GM11168 (cell line): ENCODE data around the gene SYK.
"Not testable (repeated sequence)": the region's sequence is repeated elsewhere in the genome, so short reads cannot be mapped to it uniquely, and the experiment has no call there.

ENCODE experiments used
- in situ Hi-C: fragments of 300-500 bp; cut with MboI; formaldehyde crosslinking; loops from one replicate; pipeline ENCODE4 v1.12.0; 2022; ENCODE audit warnings: low sequenced_read_pairs; ENCODE audit not compliant: unreplicated experiment

Gene SYK

DNA sequence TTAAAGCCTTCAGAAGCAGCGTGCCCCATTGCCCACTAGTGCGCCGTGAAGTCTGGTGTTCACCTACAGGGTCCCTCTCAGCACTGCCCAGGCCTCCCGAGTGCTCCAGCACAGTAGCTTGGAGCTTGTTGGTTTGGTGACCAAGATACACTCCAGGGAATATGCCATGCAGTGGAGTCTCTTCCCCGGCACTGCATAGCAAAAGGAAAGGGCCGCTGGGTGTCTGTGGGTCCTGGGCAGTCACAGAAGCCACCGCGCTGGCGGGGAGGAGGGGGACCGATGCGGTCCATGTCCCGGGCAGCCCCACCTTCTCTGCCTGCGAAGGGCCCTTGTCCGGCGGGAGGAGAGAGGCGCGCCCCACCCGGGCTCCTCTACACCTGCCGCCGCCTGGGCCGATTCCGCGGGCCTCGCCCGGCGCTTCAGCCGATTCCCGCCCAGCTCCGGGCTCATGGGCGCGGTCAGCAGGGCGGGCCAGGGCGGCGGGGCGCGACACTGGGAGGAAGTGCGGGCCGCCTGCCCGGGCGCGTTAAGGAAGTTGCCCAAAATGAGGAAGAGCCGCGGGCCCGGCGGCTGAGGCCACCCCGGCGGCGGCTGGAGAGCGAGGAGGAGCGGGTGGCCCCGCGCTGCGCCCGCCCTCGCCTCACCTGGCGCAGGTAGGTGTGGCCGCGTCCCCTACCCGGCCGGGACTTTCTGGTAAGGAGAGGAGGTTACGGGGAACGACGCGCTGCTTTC is at the start of gene SYK:
TSS of gene SYK (plus strand) at position 579 of the 732 bp plus-strand sequence. CDS start 42,080 bp downstream, outside the sequence.
- in situ Hi-C loops: no loop called here

DNA sequence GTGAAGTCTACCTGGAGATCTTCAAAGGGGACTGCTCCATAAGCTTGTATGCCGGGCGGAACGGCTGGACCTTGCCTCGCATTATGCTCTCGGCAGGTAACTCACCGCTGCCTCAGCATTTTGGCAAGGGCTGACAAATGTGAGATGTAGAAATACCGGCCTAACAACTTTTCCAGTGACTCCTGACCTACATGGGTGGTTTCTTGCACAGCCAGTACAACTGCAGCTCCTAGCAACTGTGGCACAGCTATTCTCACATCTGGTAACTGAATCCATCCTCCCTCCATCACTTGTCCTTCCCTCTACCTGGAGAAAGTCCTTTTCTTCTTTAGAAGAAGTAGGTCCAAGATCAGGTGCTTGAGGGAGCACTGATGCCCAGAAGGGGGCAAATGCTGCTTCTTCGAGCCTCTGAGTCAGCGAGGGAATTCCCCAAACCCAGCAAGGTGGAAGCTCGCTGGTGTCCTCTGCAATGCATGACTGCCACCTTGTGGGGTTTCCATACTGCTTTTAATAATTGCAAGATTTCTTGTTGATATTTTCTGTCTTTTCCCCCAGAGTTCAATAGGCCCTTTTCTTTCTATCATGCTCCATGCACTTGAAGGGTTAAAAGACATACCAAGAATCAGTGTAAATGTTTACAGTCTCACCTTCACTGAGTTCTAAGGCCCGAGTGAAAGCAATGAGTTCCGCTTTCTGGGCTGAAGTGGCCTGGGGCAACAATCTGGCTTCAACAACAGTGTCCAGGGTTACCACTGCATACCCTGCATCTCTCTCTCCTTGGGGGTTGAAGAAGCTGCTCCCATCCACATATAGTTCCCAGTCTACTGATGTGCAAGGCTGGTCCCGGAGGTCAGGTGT is 45.9 kb upstream of the SYK start:
- in situ Hi-C loops: not testable (repeated sequence)

DNA sequence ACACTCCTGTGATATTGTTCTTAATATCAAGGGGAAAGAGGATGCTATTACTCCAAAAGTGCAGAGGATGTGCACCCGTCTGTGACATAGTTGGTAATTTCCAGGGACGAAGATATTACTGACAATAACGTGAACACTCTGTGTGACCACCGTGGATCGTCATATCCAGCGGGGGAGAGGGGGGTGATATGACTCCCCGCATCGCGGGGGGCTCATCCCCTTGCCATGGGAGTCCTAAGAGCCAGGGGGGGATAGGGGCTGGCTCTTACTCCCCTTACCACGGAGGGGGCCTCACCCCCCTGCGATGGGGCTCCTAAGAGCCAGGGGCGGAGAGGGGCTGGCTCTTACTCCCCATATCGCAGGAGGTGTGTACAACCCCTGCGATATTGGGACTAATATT is 41.0 kb upstream of the SYK start:
- in situ Hi-C loops: loop anchor here (5.0 kb wide), 1 partner anchor 538 kb away; no protein-coding TSS in a partner anchor

DNA sequence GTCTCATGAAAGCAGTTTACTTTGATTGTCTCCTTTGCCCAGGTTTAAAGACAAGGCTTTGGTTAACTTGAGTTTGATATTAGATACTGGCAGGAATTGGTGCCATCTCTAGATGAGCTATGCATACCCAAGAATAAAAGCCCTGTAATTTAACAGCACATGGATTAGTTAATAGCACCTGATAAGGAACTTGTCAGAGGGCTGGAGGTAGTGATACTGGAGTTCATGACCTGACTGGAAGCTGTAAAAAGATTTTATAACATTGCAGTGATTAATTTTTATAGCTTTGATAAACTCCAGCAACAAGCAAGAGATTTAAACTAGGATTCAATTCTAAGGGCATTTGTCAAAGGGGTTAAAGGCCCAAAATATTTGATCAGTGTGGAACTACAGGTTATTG is 34.9 kb upstream of the SYK start:
- in situ Hi-C loops: loop anchor here (5.0 kb wide), 1 partner anchor 91 kb away; no protein-coding TSS in a partner anchor

DNA sequence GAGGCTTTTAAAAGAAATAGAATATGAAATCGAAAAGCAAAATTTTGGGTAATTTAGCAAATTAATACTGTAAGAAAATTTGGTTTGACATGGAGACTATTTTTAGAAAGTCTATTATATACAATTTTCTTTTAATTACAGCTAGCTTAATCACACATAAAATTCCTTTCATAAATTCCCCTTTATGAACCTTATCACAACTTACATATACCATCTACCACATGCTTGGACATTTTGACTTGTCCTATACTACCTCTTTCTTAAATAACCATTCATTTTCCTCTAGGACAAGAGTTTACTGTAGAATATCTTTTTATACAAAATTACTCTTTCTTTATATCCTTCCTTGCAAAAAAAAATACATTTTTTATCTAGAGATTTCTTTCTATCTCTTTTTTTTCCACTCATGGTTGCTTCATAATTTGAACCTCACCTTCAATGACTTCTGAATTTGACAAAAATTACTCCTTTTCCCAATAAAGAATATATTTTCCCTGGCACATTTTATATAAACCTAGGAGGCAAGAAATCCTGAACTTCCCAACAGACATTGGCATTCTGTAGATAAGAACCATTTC is 34.0 kb upstream of the SYK start:
- in situ Hi-C loops: loop anchor here (5.0 kb wide), 1 partner anchor 90 kb away; no protein-coding TSS in a partner anchor

DNA sequence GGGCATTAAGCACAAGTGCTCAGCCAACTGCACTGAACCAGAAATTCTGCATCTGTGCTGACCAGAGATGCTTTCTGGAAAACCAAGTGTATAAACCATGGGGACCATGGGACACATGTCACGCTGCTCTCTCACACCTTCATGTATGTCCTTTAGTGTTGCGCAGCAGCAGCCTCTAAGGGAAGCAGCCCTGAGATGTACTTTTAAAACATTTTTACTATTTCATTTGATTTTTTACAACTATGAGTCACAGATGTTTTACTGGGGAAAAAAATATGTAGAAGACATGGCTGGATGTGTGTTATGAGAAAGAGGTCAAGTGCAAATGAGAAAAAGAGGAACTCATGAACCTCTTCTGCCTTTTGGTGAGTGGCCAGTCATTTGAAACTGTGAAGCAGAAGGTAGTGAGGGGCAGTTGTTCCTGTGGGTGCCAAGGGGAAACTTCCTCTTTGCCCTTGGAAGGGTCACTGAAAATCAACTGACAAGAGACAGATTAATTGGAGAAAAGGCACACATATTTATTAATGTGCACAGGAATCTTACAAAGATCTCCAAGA is 31.4 kb upstream of the SYK start:
- in situ Hi-C loops: loop anchor here (5.0 kb wide), 1 partner anchor 107 kb away; no protein-coding TSS in a partner anchor

DNA sequence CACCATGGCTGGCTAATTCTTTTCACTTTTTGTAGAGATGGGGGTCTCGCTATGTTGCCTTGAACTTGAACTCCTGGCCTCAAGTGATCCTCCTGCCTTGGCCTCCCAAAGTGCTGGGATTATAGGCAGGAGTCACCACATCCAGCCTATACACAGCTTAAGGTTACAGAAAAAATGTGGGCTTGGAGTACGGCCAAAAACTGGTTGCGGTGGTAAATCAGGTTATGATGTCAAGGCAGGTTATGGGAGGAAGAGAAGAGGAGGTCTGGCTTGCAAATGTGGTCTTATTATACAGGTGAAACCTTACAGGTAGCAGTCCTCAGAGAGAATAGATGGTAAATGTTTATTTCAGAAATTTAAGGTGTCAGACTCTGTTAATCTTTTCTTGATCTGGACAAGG is 30.7 kb upstream of the SYK start:
- in situ Hi-C loops: loop anchor here (5.0 kb wide), 1 partner anchor 106 kb away; no protein-coding TSS in a partner anchor

DNA sequence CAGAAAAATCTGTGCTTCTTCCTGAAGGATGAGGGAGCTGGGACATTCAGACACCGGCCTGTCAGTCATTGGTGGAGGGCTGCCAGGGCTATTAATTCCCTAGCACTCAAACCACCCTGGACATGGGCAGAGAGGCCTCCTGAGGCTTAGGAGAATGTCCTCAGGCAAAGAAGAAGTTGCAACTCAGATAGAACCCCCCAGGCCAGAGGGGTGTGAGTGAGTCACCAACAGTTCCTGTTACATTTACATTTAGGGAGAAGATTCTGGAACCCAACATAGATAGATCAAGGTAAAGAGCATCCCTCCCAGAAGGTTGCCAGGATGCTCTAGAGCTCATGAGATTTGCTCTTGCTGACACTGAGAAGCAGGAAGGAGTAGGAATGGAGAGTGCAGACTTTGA is 29.2 kb upstream of the SYK start:
- in situ Hi-C loops: loop anchor here (5.0 kb wide), 1 partner anchor 105 kb away; no protein-coding TSS in a partner anchor

DNA sequence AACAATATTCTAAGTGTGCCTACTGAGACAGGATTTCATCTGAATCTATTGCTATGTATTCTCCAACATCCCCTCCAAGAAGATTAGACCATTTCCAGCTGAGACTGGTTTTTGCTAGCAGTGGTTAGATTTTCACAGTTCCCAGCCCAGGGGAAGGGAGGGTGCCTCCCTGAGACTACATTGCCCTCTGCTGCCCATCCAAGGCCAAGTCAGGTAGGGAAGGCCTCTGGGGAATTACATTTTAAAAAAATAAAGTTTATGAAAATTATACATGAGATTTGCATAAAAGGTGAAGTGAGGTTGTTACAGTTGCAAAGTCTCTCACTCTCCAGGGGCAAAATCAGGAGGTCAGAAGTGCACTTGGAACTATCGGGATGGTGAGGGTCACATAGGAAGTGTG is 28.0 kb upstream of the SYK start:
- in situ Hi-C loops: loop anchor here (5.0 kb wide), 1 partner anchor 104 kb away; no protein-coding TSS in a partner anchor

DNA sequence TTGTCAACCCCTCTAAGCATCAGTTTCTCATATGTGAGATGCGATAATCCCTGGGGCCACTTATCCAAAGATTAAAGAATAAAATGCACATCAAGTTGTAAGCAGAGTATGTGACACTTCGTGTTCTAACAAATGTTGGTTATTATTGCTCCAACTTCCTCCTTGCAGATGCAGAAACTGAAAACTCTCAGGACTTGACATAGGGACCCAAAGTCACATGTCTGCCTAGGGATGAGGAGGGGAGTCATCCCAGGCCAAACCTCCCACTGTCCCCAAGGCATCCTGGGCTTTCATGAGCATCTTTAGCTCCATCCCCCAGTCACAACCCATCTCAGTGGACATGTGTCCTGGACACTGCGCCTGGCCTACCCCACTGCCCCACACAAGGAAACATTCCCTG is 27.5 kb upstream of the SYK start:
- in situ Hi-C loops: loop anchor here (5.0 kb wide), 1 partner anchor 103 kb away; no protein-coding TSS in a partner anchor

DNA sequence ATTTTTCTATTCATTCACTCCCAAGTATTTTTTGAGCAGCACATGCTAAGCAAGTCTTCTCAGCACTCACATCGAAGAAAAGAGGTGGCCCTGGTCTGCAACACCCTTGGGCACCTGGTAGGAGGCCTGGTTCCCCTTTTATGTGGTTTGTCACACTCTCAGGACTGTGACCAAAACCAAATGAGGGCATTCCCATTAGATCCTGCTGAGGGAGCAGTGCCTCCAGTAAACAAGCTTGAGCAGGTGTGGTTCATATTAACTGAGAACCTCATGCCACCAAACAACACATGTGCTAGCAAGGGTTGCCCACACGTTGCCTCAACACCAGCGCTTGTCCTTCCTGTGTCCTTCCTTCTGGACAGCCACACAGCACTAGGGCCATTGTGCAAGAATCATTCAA is 26.9 kb upstream of the SYK start:
- in situ Hi-C loops: loop anchor here (5.0 kb wide), 1 partner anchor 103 kb away; no protein-coding TSS in a partner anchor

DNA sequence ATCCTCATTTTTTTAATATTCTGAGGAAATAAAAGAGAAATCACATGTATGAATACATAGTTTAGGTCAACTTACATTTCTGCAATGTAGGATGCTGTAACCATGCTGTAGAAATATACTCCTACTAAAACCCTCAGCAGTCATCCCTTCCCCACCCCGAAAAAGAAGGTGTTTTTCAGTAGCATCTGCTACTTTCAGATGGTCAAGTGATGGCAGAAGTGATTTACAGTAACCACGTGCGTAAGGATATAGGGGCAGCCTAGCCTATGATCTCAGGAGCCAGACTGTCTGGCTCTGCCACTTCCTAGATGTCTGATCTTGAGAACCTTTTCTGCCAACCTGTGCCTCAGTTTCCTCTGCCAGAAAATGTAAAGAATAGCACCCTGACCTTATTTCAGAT is 26.0 kb upstream of the SYK start:
- in situ Hi-C loops: no loop called here

DNA sequence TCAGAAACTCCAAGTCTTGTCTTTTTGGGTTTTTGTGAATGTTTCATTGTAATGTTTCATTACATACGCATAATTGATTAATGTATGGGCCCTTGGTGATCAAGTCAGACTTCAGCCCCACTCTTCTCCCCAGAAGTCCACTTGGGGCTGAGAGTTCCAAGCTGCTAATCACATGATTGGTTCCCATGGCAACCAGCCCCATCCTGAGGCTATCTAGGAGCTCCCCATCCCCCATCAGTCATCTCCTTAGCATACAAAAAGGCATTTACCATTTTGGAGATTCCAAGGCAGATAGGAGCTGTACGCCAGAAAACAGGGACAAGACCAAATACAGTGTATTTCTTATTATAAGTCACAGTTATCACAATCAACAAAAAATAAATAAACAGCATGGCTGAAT is 22.9 kb upstream of the SYK start:
- in situ Hi-C loops: no loop called here

DNA sequence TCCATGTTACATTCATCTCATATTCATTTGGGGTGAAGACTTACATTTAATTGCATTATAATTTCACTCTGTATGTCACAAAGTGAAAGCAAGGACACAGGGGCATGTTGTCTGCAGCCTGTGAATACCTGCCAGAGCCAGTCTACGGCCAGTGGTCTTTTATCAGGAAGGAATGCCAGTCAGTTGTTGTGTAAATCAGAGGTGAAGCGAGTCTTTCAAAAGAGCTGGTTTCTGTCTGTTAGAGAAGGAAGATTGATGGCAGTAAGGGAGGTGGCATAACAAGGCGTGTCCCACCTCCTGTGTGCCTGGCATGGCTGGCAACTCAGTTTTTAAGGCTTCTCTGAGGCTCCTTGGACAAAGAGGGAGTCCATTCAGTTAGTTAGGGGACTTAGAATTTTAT is 18.1 kb upstream of the SYK start:
- in situ Hi-C loops: no loop called here

DNA sequence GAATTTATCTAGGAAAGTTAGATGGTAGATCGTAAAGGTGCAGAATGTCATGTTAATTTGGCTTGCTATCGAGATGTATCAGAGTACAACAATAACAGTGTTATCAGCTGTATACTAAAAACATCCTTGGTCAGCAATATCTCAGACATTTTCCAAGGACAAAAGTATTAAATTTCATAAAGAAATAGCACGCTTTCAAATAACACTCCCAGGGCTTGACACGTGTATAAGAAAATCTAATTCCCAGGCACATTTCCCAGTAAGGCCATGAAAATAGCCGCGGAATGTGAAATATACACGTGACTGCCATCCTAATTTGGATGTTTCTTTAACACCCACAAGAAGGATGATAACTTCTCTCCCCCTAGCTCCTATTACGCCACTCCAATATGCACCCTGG is 17.7 kb upstream of the SYK start:
- in situ Hi-C loops: no loop called here

DNA sequence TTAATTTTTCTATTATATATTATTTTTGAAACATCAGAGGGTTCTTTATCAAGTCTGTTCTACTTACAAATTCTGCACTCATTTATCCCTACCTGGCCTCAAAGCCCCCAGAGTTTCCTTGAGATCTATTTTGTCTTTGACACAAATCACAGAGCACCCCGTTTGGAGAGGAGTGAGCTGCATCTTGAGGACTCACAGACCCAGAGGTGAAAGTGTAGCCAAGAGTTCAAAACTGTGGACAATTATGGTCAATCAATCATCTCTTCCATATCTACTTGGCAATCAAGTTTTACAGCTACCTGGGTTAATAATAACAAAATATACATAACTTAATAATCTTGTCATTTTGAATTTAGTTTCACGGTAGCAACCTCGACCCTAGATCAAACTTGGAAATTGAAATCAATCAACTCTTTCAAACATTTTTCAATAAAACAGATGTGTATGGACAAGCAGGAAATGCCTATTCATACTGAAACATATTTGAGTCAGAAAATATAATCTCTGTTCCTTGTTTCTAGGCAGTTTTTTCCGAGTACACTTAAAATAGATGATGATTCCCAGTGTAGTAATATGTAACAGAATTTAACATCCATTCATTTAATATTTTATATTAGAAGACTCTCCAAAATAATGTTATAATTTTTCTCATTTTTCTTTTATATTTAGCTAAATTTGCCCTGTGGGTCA is 13.7 kb upstream of the SYK start:
- in situ Hi-C loops: no loop called here

DNA sequence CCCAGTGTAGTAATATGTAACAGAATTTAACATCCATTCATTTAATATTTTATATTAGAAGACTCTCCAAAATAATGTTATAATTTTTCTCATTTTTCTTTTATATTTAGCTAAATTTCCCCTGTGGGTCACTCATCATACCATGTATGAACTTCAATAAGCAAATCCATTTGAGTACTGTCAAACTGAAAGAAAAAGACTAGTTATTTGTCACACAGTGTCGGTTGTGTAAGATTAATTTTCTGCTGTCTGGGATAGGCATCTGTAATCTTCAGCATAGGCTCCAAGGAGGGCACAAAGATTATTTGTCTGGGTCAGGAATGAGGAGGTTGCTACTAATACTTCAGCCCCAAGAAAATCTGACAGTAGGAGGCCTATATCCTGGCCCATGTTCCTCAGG is 13.1 kb upstream of the SYK start:
- in situ Hi-C loops: not testable (repeated sequence)

DNA sequence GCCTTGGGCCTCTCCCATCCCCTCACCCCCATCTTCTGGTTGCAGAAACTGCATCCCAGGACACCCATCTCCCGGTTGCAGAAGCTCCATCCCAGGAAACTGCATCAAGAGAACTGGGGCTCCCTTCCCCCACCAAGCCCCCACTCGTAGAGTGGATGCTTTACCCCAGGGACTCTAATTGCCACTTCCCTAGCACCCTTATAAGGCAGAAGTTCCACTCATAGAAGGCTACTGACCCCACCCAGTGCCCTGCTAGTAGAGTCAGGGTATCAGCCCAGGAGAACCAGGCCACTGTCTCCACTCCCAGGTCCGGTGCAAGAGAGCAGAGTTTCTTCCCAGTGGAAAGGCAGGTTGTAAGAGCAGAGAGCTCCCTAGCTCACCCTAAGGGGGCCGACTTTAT is 12.2 kb upstream of the SYK start:
- in situ Hi-C loops: no loop called here

DNA sequence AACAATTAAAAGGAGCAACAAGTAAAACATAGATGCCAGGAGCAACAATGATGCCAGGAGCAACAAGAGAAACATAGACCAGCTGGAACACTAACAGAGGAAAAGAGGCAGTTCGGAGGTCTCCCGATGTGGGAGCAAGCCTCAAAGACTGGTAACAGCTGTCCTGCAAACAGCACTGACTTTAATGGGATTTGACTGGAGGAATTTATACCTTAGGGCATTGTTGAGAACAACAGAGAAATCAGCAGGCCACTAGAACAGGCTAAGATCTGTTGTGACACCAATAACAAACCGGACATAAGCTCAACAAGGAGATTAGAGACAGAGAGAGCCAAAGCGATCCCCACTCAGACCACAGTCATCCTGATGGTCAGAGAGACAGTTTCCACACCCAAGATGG is 11.8 kb upstream of the SYK start:
- in situ Hi-C loops: no loop called here

DNA sequence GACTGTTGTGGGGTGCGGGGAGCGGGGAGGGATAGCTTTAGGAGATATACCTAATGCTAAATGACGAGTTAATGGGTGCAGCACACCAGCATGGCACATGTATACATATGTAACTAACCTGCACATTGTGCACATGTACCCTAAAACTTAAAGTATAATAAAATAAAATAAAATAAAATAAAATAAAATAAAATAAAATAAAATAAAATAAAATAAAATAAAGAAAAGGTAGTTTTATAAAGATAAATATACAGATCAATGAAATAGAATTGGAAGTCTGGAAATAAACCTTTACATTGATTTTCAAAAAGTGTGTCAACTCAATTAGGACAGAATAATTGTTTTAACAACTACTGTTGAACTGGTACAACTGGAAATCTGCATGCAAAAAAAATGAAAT is 8.6 kb upstream of the SYK start:
- in situ Hi-C loops: not testable (repeated sequence)
